GM21528 (cell line): Measurements from ENCODE around the gene GRIP2.

Source experiments
- ATAC-seq: cut with Tn5 transposase; IDR thresholded peaks from one replicate; pipeline ENCODE4 v1.9.1; 2021; ENCODE audit warnings: mild to moderate bottlenecking, moderate library complexity; ENCODE audit not compliant: unreplicated experiment, low FRiP score

The GRIP2 gene

GRCh38 chr3:14440531-14441239 is 99.5 kb downstream of the GRIP2 start:
- no peak for ATAC-seq

- no peak for ATAC-seq
Observed at GRCh38 chr3:14440168-14440518, 100.0 kb downstream of the GRIP2 start.

- no peak for ATAC-seq
Observed at GRCh38 chr3:14439501-14440167, 100.5 kb downstream of the GRIP2 start.
